Measurements from ENCODE around the gene ABR.

DNA sequence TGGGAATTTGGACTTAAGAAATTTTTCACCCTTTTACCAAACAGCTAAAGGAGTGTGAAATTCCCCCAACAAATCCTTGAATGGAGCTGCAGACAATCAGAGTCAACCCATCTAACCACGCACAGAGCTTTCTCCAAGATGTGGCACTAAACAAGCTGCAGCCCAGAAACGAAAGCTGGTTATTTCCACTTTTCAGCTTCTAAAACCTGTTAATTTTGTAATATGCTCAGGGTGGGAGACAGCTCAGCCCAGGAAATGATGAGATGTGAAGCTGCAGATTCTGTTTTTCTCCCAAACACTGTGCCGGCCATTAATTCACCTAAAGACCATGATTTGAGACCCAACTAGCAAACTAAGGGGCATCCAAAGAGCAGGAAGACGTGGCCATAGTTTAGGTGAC lies 33.2 kb upstream of the ABR start:
- no peak for TF ChIP-seq EZH2 (IDR thresholded peaks at IDR 0.05; ENCODE audit: borderline replicate concordance, low read depth, low read length, severe bottlenecking)
- TF ChIP-seq, protein P1, sequence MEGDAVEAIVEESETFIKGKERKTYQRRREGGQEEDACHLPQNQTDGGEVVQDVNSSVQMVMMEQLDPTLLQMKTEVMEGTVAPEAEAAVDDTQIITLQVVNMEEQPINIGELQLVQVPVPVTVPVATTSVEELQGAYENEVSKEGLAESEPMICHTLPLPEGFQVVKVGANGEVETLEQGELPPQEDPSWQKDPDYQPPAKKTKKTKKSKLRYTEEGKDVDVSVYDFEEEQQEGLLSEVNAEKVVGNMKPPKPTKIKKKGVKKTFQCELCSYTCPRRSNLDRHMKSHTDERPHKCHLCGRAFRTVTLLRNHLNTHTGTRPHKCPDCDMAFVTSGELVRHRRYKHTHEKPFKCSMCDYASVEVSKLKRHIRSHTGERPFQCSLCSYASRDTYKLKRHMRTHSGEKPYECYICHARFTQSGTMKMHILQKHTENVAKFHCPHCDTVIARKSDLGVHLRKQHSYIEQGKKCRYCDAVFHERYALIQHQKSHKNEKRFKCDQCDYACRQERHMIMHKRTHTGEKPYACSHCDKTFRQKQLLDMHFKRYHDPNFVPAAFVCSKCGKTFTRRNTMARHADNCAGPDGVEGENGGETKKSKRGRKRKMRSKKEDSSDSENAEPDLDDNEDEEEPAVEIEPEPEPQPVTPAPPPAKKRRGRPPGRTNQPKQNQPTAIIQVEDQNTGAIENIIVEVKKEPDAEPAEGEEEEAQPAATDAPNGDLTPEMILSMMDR (IDR thresholded peaks at IDR 0.05; ENCODE audit: borderline replicate concordance, extremely low read depth, low read length, poor library complexity, severe bottlenecking): no peak

Data from DND-41 (cell line).